HepG2 (cell line): ENCODE measurements around the gene CYP2S1. TPM values are rescaled to one million over a fixed set of nuclear protein-coding genes. Genes with fewer than 3 reads are reported as not detected.

Experiments used
- ATAC-seq: fragments of 200-7000 bp; cut with Tn5 transposase; 3 replicates; pipeline ENCODE4 v1.9.1; 2020; ENCODE audit warnings: mild to moderate bottlenecking, moderate library complexity
- BruUV-seq: library from RNA; stranded (reverse); fragments of 400-500 nt; replicated peaks from 2 replicates; lab custom pipeline; 2021; lab: Mats Ljungman, UMichigan
- CTCF ChIA-PET: fragments of 300-600 bp; formaldehyde crosslinking; extraction: SDS; loops from one replicate; lab custom pipeline; 2021; ENCODE audit warnings: low total read pairs, inconsistent platforms, low intra/inter-chr PET ratio; lab: Yijun Ruan, JAX
- POLR2A ChIA-PET: fragments of 350-600 bp; sonication (Branson Sonifier 250); formaldehyde crosslinking; loops from one replicate; lab custom pipeline; 2020; ENCODE audit warnings: antibody characterized with exemption, inconsistent platforms; lab: Yijun Ruan, JAX
- DNase-seq: peaks from one replicate; pipeline ENCODE4 v3.0.0-alpha.2; 2015; ENCODE audit warnings: low spot score
- FAIRE-seq: peaks from 3 replicates; lab custom pipeline; 2011; peaks lifted over from hg19 to GRCh38; lab: Jason Lieb, UNC
- H2AFZ ChIP-seq: one replicate; pipeline ENCODE4 v1.6.1; 2011; ENCODE audit warnings: low read length, inconsistent platforms
- H3K27ac ChIP-seq: fragments of 300-600 bp; 3 replicates; pipeline ENCODE4 v1.8.0; 2011; ENCODE audit warnings: mixed run types, mild to moderate bottlenecking, mixed read lengths, low read length, inconsistent platforms; ENCODE audit not compliant: insufficient read depth; ENCODE audit errors: extremely low read length
- H3K27me3 ChIP-seq, 2 experiments: fragments of 200-600 bp in 1 of 2; 2 replicates in 1 of 2; 3 replicates in 1 of 2; pipeline versions ENCODE4 v1.6.0 to v1.8.0; 2011; ENCODE audit warnings: low read length in 2 of 2, mild to moderate bottlenecking in 2 of 2, moderate library complexity in 2 of 2, inconsistent platforms in 1 of 2; ENCODE audit not compliant: insufficient read depth in 2 of 2, control insufficient read depth in 1 of 2
- H3K36me3 ChIP-seq, 2 experiments: fragments of 200-600 bp in 1 of 2; replicated peaks in 1 of 2; 2 replicates in 1 of 2; 3 replicates in 1 of 2; pipeline versions ENCODE4 v1.5.1 to v1.8.0; 2011; ENCODE audit warnings: low read length in 2 of 2, inconsistent platforms in 1 of 2; ENCODE audit not compliant: insufficient read depth in 2 of 2, control insufficient read depth in 1 of 2
- H3K4me1 ChIP-seq: 2 replicates; pipeline ENCODE4 v1.5.1; 2012; ENCODE audit warnings: low read length, inconsistent platforms; ENCODE audit not compliant: insufficient read depth
- H3K4me2 ChIP-seq: 2 replicates; pipeline ENCODE4 v1.6.0; 2011; ENCODE audit warnings: low read depth, low read length, inconsistent platforms
- H3K4me3 ChIP-seq, 3 experiments: fragments of 200-600 bp in 1 of 3; sonication (generic), shearing (Covaris generic) in 1 of 3; replicated peaks in 1 of 3; 2 replicates each; pipeline ENCODE4 v1.5.1; 2011 to 2016; ENCODE audit warnings: low read length in 3 of 3, inconsistent platforms in 2 of 3, low read depth in 2 of 3, mild to moderate bottlenecking in 2 of 3, control low read depth in 1 of 3, mixed read lengths in 1 of 3; ENCODE audit not compliant: insufficient read depth in 1 of 3
- H3K79me2 ChIP-seq: one replicate; pipeline ENCODE4 v1.6.1; 2011; ENCODE audit warnings: low read length, inconsistent platforms; ENCODE audit not compliant: insufficient read depth
- H3K9ac ChIP-seq: 2 replicates; pipeline ENCODE4 v1.6.0; 2011; ENCODE audit warnings: mild to moderate bottlenecking, low read depth, low read length, inconsistent platforms; ENCODE audit not compliant: insufficient read depth
- H3K9me3 ChIP-seq: 2 replicates; pipeline ENCODE4 v1.5.1; 2012; ENCODE audit warnings: mild to moderate bottlenecking, low read length
- H4K20me1 ChIP-seq: 2 replicates; pipeline ENCODE4 v1.6.0; 2011; ENCODE audit warnings: inconsistent platforms, mild to moderate bottlenecking, low read length, moderate library complexity; ENCODE audit not compliant: insufficient read depth
- GTF2F1 ChIP-seq: fragments of 150-350 bp; IDR thresholded peaks from 2 replicates; pipeline ENCODE4 v1.6.1; 2014; ENCODE audit warnings: low read length
- HNRNPK ChIP-seq: fragments of 200-400 bp; formaldehyde crosslinking; IDR thresholded peaks from 2 replicates; pipeline ENCODE4 v1.6.1; 2018; ENCODE audit warnings: low read length, low read depth, moderate library complexity, mild to moderate bottlenecking; ENCODE audit not compliant: poor library complexity, severe bottlenecking
- ISL2 ChIP-seq: sonication (generic); formaldehyde crosslinking; IDR thresholded peaks from 2 replicates; pipeline ENCODE4 v1.5.0; 2020; ENCODE audit warnings: missing genetic modification reagents
- KDM5A ChIP-seq: fragments of 200-600 bp; sonication (generic); IDR thresholded peaks from 2 replicates; pipeline ENCODE4 v1.7.0; 2018; ENCODE audit warnings: antibody characterized with exemption, mild to moderate bottlenecking, low read length, borderline replicate concordance
- KLF11 ChIP-seq: IDR thresholded peaks from 2 replicates; pipeline ENCODE4 v1.6.1; 2016; ENCODE audit warnings: missing compliant biosample characterization
- KMT2A ChIP-seq: sonication (generic); formaldehyde crosslinking; IDR thresholded peaks from 2 replicates; pipeline ENCODE4 v1.4.0; 2020; ENCODE audit warnings: missing genetic modification reagents
- MAZ ChIP-seq, 2 experiments: sonication (generic) in 1 of 2; formaldehyde crosslinking in 1 of 2; IDR thresholded peaks; 2 replicates each; pipeline versions ENCODE4 v1.5.0 to v1.6.1; 2012 to 2020; ENCODE audit warnings: low read depth in 2 of 2, mild to moderate bottlenecking in 2 of 2, borderline replicate concordance in 1 of 2, improper control_type of control experiment in 1 of 2, low read length in 1 of 2, missing genetic modification reagents in 1 of 2, moderate library complexity in 1 of 2
- RBM22 ChIP-seq: fragments of 200-400 bp; formaldehyde crosslinking; optimal IDR thresholded peaks from 2 replicates; pipeline ENCODE3; 2017; ENCODE audit warnings: mild to moderate bottlenecking, low read length, moderate library complexity
- SRY ChIP-seq: sonication (generic); formaldehyde crosslinking; IDR thresholded peaks from 2 replicates; pipeline ENCODE4 v1.8.0; 2022; ENCODE audit warnings: mild to moderate bottlenecking, missing genetic modification reagents
- WIZ ChIP-seq: sonication (generic); formaldehyde crosslinking; IDR thresholded peaks from 2 replicates; pipeline ENCODE4 v1.5.1; 2020; ENCODE audit warnings: mild to moderate bottlenecking, missing genetic modification reagents
- ZBTB21 ChIP-seq: sonication (generic); formaldehyde crosslinking; IDR thresholded peaks from 2 replicates; pipeline ENCODE4 v1.4.0; 2020; ENCODE audit warnings: missing genetic modification reagents
- ZMAT3 ChIP-seq: sonication (generic); formaldehyde crosslinking; conservative IDR thresholded peaks from 2 replicates; pipeline ENCODE4 v1.7.0; 2021; ENCODE audit warnings: missing genetic modification reagents
- ZNF12 ChIP-seq: sonication (generic); formaldehyde crosslinking; IDR thresholded peaks from 2 replicates; pipeline ENCODE4 v1.5.0; 2020; ENCODE audit warnings: missing genetic modification reagents
- ZNF24 ChIP-seq: fragments of 450-650 bp; IDR thresholded peaks from 2 replicates; pipeline ENCODE4 v1.6.1; 2017; ENCODE audit warnings: antibody characterized with exemption, mild to moderate bottlenecking
- ZNF550 ChIP-seq: sonication (generic); formaldehyde crosslinking; IDR thresholded peaks from 2 replicates; pipeline ENCODE4 v1.4.0; 2020; ENCODE audit warnings: mild to moderate bottlenecking, missing genetic modification reagents, borderline replicate concordance
- WGBS: methylation state at CpG from one replicate; pipeline ENCODE4 v1.1.6; 2017; ENCODE audit warnings: low lambda C conversion rate; 5-methylcytosine and 5-hydroxymethylcytosine counted together
- in situ Hi-C: cut with HindIII; loops from 2 replicates; pipeline ENCODE4 v1.10.0; 2017; ENCODE audit warnings: low pct_unique_long_range_greater_than_20kb; ENCODE audit not compliant: extremely low pct_ligation_motif_present
- intact Hi-C: fragments of 100-400 bp; cut with micrococcal nuclease; formaldehyde crosslinking; loops from one replicate; pipeline ENCODE4 v1.10.0; 2022; ENCODE audit not compliant: unreplicated experiment
- polyA plus RNA-seq, 8 experiments: library from polyadenylated mRNA; depleted of rRNA in 3 of 8; stranded (reverse) in 7 of 8; unstranded in 1 of 8; fragments of >200 nt; fragmentation: Illumina TruSeq in 4 of 8; extraction: Trizol in 4 of 8; gene quantifications; 2 replicates each; pipeline versions ENCODE4 v1.2.1 to v1.2.3, GENCODE V29; 2011 to 2016; ENCODE audit warnings: low read depth in 4 of 8, missing spikeins in 1 of 8, mixed read lengths in 1 of 8; ENCODE audit not compliant: insufficient read depth in 1 of 8
- total RNA-seq, 5 experiments: library from RNA; depleted of rRNA; stranded (reverse); fragments of >200 nt; fragmentation: Illumina TruSeq; extraction: Trizol; gene quantifications; 2 replicates each; pipeline ENCODE4 v1.2.3, GENCODE V29; 2016; ENCODE audit warnings: low read depth in 1 of 5
- TF ChIP-seq, protein P1 (sequence below): sonication (generic); formaldehyde crosslinking; IDR thresholded peaks from 2 replicates; pipeline ENCODE4 v1.5.0; 2020; ENCODE audit warnings: missing genetic modification reagents, mild to moderate bottlenecking, borderline replicate concordance
- TF ChIP-seq, protein P2 (sequence below): fragments of 450-650 bp; IDR thresholded peaks from 2 replicates; pipeline ENCODE4 v1.6.1; 2017

The CYP2S1 gene
- total and polyA plus RNA-seq, 2 of the 13 experiments (the other 11 are each of a cell fraction or from before 2014, with no cell fraction given) = 0.09 to 2.1 TPM

DNA sequence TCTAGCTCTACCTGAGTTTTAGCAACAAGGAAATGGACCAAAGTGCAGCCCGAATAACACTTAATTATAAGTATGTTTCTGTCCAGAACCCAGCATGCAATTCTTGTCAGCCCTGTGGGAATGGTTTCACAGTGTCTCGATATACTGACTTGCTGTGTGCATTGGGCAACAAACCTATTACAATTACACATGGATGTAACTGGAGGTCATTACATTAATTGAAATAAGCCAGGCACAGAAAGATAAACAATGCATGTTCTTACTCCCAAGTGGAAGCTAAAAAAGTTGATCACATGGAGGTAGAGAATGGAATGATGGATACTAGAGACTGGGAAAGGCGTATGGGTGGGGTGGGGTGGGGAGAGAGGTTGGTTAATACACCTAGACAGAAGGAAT is 5.1 kb upstream of the CYP2S1 start:
- intact Hi-C loops (no loop called here), in situ Hi-C loops (no loop called here)
- Histone ChIP-seq H3K9ac (no peak overlapping the region), H3K4me3 (no peak overlapping the region), H4K20me1 (no peaks in the 10 kb centered on the region), H3K27me3 (peaks cover 0 to 14% of the 10 kb centered on the region in 2 experiments; a peak in 2 of 5 replicates), H3K4me2 (no peak overlapping the region), H3K4me1 (peaks cover 36% of the 10 kb centered on the region), H2AFZ (no peak overlapping the region), H3K27ac (no peak overlapping the region), H3K36me3 (no peaks in the 10 kb centered on the region), H3K79me2 (no peaks in the 10 kb centered on the region), H3K9me3 (no peaks in the 10 kb centered on the region)
- BruUV-seq = no TSS peak
- FAIRE-seq (no peak), ATAC-seq (no peak), DNase-seq (no peak)
- 56% methylated on average over 3 of the region's 3 CpGs for WGBS
- TF ChIP-seq ZBTB21 (CRISPR knock-in tag) (no peak), ISL2 (no peak), ZNF12 (no peak), RBM22 (no peak), SRY (CRISPR knock-in tag) (no peak), ZNF24 (no peak), KLF11 (CRISPR knock-in tag) (no peak), HNRNPK (no peak), KDM5A (no peak), WIZ (CRISPR knock-in tag) (no peak), ZNF550 (CRISPR knock-in tag) (no peak), KMT2A (CRISPR knock-in tag) (no peak), GTF2F1 (no peak), MAZ (IDR thresholded peaks at IDR 0.05; ENCODE audit: borderline replicate concordance, low read depth, low read length) (no peak), MAZ (CRISPR knock-in tag; IDR thresholded peaks at IDR 0.05; ENCODE audit: low read depth) (no peak), ZMAT3 (CRISPR knock-in tag) (no peak)
- TF ChIP-seq, protein P1, sequence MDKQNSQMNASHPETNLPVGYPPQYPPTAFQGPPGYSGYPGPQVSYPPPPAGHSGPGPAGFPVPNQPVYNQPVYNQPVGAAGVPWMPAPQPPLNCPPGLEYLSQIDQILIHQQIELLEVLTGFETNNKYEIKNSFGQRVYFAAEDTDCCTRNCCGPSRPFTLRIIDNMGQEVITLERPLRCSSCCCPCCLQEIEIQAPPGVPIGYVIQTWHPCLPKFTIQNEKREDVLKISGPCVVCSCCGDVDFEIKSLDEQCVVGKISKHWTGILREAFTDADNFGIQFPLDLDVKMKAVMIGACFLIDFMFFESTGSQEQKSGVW (CRISPR knock-in tag) = no peak
- TF ChIP-seq, protein P2, sequence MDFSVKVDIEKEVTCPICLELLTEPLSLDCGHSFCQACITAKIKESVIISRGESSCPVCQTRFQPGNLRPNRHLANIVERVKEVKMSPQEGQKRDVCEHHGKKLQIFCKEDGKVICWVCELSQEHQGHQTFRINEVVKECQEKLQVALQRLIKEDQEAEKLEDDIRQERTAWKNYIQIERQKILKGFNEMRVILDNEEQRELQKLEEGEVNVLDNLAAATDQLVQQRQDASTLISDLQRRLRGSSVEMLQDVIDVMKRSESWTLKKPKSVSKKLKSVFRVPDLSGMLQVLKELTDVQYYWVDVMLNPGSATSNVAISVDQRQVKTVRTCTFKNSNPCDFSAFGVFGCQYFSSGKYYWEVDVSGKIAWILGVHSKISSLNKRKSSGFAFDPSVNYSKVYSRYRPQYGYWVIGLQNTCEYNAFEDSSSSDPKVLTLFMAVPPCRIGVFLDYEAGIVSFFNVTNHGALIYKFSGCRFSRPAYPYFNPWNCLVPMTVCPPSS = no peak
- ChIA-PET POLR2A (no interaction called here), CTCF (no interaction called here)
